Testis (tissue), 2 donors: ENCODE measurements around the gene CCDC80.

Source experiments
- CTCF ChIP-seq, 3 experiments: fragments of 450-650 bp in 2 of 3; fragments of 200-600 bp in 1 of 3; sonication (generic) in 1 of 3; IDR thresholded peaks; one replicate each; pipeline ENCODE4 v1.5.1; 2016 to 2019; ENCODE audit warnings: antibody characterized with exemption in 3 of 3, mild to moderate bottlenecking in 2 of 3, moderate library complexity in 1 of 3
- POLR2A ChIP-seq: fragments of 450-650 bp; IDR thresholded peaks from one replicate; pipeline ENCODE4 v1.6.1; 2017; ENCODE audit warnings: antibody characterized with exemption, mild to moderate bottlenecking, moderate library complexity

- TF ChIP-seq CTCF (IDR thresholded peaks at IDR 0.05) (no peak), POLR2A (no peak)
Measured at GRCh38 chr3:112671930-112672715, 31.2 kb upstream of the CCDC80 start.
